ENCODE measurements around the gene DHRS1.

The DHRS1 gene

GRCh38 chr14:24340606-24341005 lies 41.0 kb upstream of the DHRS1 start:
- no peak for TF ChIP-seq POLR2AphosphoS5 (IDR thresholded peaks at IDR 0.05; ENCODE audit: low read depth, low read length)
- no peak for TF ChIP-seq TAF1 (IDR thresholded peaks at IDR 0.05; ENCODE audit: borderline replicate concordance, insufficient read depth, low read length)
- no peak for TF ChIP-seq SIN3A (IDR thresholded peaks at IDR 0.05; ENCODE audit: borderline replicate concordance, insufficient read depth, low read length)
- no peak for TF ChIP-seq REST (IDR thresholded peaks at IDR 0.05; ENCODE audit: insufficient read depth in 1 of 2, low read depth in 2 of 2, low read length in 2 of 2)
- no peak for TF ChIP-seq FOXP2 (optimal IDR thresholded peaks at IDR 0.05; ENCODE audit: borderline replicate concordance, extremely low read depth, extremely low read length, insufficient read depth)

- no peak for TF ChIP-seq SIN3A (IDR thresholded peaks at IDR 0.05; ENCODE audit: borderline replicate concordance, insufficient read depth, low read length)
- no peak for TF ChIP-seq TAF1 (IDR thresholded peaks at IDR 0.05; ENCODE audit: borderline replicate concordance, insufficient read depth, low read length)
- TF ChIP-seq FOXP2 (optimal IDR thresholded peaks at IDR 0.05; ENCODE audit: borderline replicate concordance, extremely low read depth, extremely low read length, insufficient read depth) = no peak
- TF ChIP-seq POLR2AphosphoS5 (IDR thresholded peaks at IDR 0.05; ENCODE audit: low read depth, low read length) = no peak
- no peak for TF ChIP-seq REST (IDR thresholded peaks at IDR 0.05; ENCODE audit: insufficient read depth in 1 of 2, low read depth in 2 of 2, low read length in 2 of 2)
Measured at GRCh38 chr14:24339284-24340151, 39.9 kb upstream of the DHRS1 start, which contains the start of gene RIPK3. Gene RIPK3 (minus strand): TSS chr14:24339991. CDS start chr14:24339826, 165 bp downstream.

DNA sequence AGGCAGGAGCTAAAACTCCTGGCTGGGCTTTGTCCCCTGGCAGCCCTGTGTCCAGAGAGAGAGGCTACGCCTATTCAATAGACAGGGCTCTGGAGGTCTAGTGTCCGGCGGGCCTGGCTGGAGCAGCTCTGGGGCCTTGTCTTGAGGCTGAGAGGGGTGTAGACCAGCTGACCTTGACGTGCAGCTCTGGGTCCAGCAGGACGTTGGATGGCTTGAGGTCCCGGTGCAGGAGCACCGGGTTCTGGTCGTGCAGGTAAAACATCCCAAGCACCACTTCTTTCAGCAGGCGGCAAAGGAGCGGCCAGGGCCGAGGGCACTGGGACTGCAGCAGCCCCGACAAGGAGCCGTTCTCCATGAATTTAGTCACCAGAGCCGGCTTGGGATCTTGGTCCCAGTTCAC lies 39.3 kb upstream of the DHRS1 start:
- no peak for TF ChIP-seq POLR2AphosphoS5 (IDR thresholded peaks at IDR 0.05; ENCODE audit: low read depth, low read length)
- TF ChIP-seq TAF1 (IDR thresholded peaks at IDR 0.05; ENCODE audit: borderline replicate concordance, insufficient read depth, low read length) = no peak
- no peak for TF ChIP-seq REST (IDR thresholded peaks at IDR 0.05; ENCODE audit: insufficient read depth in 1 of 2, low read depth in 2 of 2, low read length in 2 of 2)
- TF ChIP-seq SIN3A (IDR thresholded peaks at IDR 0.05; ENCODE audit: borderline replicate concordance, insufficient read depth, low read length) = no peak
- no peak for TF ChIP-seq FOXP2 (optimal IDR thresholded peaks at IDR 0.05; ENCODE audit: borderline replicate concordance, extremely low read depth, extremely low read length, insufficient read depth)

GRCh38 chr14:24337824-24338175 lies 38.2 kb upstream of the DHRS1 start:
- TF ChIP-seq REST (IDR thresholded peaks at IDR 0.05; ENCODE audit: insufficient read depth in 1 of 2, low read depth in 2 of 2, low read length in 2 of 2) (no peak), POLR2AphosphoS5 (IDR thresholded peaks at IDR 0.05; ENCODE audit: low read depth, low read length) (no peak), SIN3A (IDR thresholded peaks at IDR 0.05; ENCODE audit: borderline replicate concordance, insufficient read depth, low read length) (no peak), FOXP2 (optimal IDR thresholded peaks at IDR 0.05; ENCODE audit: borderline replicate concordance, extremely low read depth, extremely low read length, insufficient read depth) (no peak), TAF1 (IDR thresholded peaks at IDR 0.05; ENCODE audit: borderline replicate concordance, insufficient read depth, low read length) (no peak)

All from PFSK-1 (cell line).